BE2C (cell line): ENCODE data around the gene DGKH.

Source experiments
- DNase-seq: peaks from one replicate; pipeline ENCODE4 v3.0.0-alpha.2; 2020
- H3K27me3 ChIP-seq: fragments of 250-450 bp; sonication (Bioruptor Pico); 2 replicates; pipeline ENCODE4 v1.5.1; 2020; ENCODE audit warnings: mild to moderate bottlenecking
- H3K36me3 ChIP-seq: fragments of 250-450 bp; sonication (Bioruptor Pico); 2 replicates; pipeline ENCODE4 v1.5.1; 2020; ENCODE audit warnings: mild to moderate bottlenecking
- H3K4me1 ChIP-seq: fragments of 250-450 bp; sonication (Bioruptor Pico); 2 replicates; pipeline ENCODE4 v1.5.1; 2020
- H3K4me3 ChIP-seq: 2 replicates; pipeline ENCODE4 v1.5.1; 2011; ENCODE audit warnings: low read depth, low read length
- H3K9me3 ChIP-seq: fragments of 250-450 bp; sonication (Bioruptor Pico); 2 replicates; pipeline ENCODE4 v1.5.1; 2020
- CTCF ChIP-seq: IDR thresholded peaks from 2 replicates; pipeline ENCODE4 v1.5.1; 2012; ENCODE audit warnings: mild to moderate bottlenecking, low read depth, low read length

DGKH gene

GRCh38 chr13:42027286-42027685 lies 21.2 kb upstream of the DGKH start:
- H3K36me3 ChIP-seq = no peaks in the 10 kb centered on the region
- no peaks in the 10 kb centered on the region for H3K27me3 ChIP-seq
- H3K4me3 ChIP-seq = no peak overlapping the region
- no peak for TF ChIP-seq CTCF
- H3K4me1 ChIP-seq = no peaks in the 10 kb centered on the region
- DNase-seq = no peak
- no peaks in the 10 kb centered on the region for H3K9me3 ChIP-seq

- no peak for TF ChIP-seq CTCF
- no peaks in the 10 kb centered on the region for H3K9me3 ChIP-seq
- no peaks in the 10 kb centered on the region for H3K4me1 ChIP-seq
- DNase-seq = no peak
- no peaks in the 10 kb centered on the region for H3K27me3 ChIP-seq
- H3K36me3 ChIP-seq = no peaks in the 10 kb centered on the region
- no peak overlapping the region for H3K4me3 ChIP-seq
Measured at GRCh38 chr13:42028113-42028799, 20.2 kb upstream of the DGKH start.

- no peaks in the 10 kb centered on the region for H3K27me3 ChIP-seq
- H3K9me3 ChIP-seq = no peaks in the 10 kb centered on the region
- no peak overlapping the region for H3K4me3 ChIP-seq
- H3K4me1 ChIP-seq = no peaks in the 10 kb centered on the region; the same call in 1 of the 2 replicates
- H3K36me3 ChIP-seq = no peaks in the 10 kb centered on the region
- DNase-seq = no peak
- no peak for TF ChIP-seq CTCF
Measured at GRCh38 chr13:42035905-42036521, 12.4 kb upstream of the DGKH start.

GRCh38 chr13:42036711-42037110 lies 11.7 kb upstream of the DGKH start:
- Histone ChIP-seq H3K27me3 (no peaks in the 10 kb centered on the region), H3K36me3 (no peaks in the 10 kb centered on the region), H3K4me3 (no peak overlapping the region), H3K4me1 (no peaks in the 10 kb centered on the region; the same call in 1 of the 2 replicates), H3K9me3 (no peaks in the 10 kb centered on the region)
- no peak for TF ChIP-seq CTCF
- no peak for DNase-seq

GRCh38 chr13:42038661-42039456 lies 9.6 kb upstream of the DGKH start:
- Histone ChIP-seq H3K27me3 (no peaks in the 10 kb centered on the region), H3K36me3 (no peaks in the 10 kb centered on the region), H3K9me3 (no peaks in the 10 kb centered on the region), H3K4me3 (no peak overlapping the region), H3K4me1 (no peaks in the 10 kb centered on the region; the same call in 1 of the 2 replicates)
- TF ChIP-seq CTCF = no peak
- no peak for DNase-seq
